ENCODE results near the gene ADAMTS2. TPM values are rescaled to one million over a fixed set of nuclear protein-coding genes. Genes with fewer than 3 reads are reported as not detected.

The ADAMTS2 gene
- total and polyA plus RNA-seq, 2 of the 8 experiments (the other 6 are each of a cell fraction or from before 2014, with no cell fraction given): 6.6 to 7.3 TPM

- Histone ChIP-seq H3K9ac (replicated peaks in 1 of 4; ENCODE audit: extremely low read depth in 1 of 4, low read depth in 3 of 4, low read length in 3 of 4) (no peak overlapping the region), H3K4me1 (replicated peaks in 1 of 4; ENCODE audit: control insufficient read depth in 3 of 4, insufficient read depth in 4 of 4, low read length in 3 of 4) (no peaks in the 10 kb centered on the region; a peak in 1 of 7 replicates), H3K4ac (replicated peaks; ENCODE audit: insufficient read length, low read depth, low read length) (no peak overlapping the region), H3K4me2 (ENCODE audit: insufficient read depth in 1 of 2, low read depth in 2 of 2, low read length in 2 of 2) (no peak overlapping the region), H2AK5ac (ENCODE audit: low read depth, low read length) (no peak overlapping the region), H3K79me2 (ENCODE audit: control insufficient read depth in 1 of 2, insufficient read depth in 2 of 2, low read length in 2 of 2) (no peaks in the 10 kb centered on the region), H4K8ac (ENCODE audit: extremely low read depth, insufficient read depth, low read length) (no peak overlapping the region), H3K27me3 (replicated peaks in 1 of 4; ENCODE audit: control insufficient read depth in 3 of 4, extremely low read depth in 1 of 4, insufficient read depth in 3 of 4, low read length in 3 of 4) (no peaks in the 10 kb centered on the region), H2BK20ac (ENCODE audit: low read length) (no peak overlapping the region), H4K20me1 (replicated peaks in 1 of 2; ENCODE audit: control insufficient read depth in 1 of 2, insufficient read depth in 2 of 2, low read length in 2 of 2) (no peaks in the 10 kb centered on the region), H3K4me3 (ENCODE audit: extremely low read depth in 1 of 4, insufficient read depth in 2 of 4, low read depth in 3 of 4, low read length in 4 of 4) (no peak overlapping the region), H3K23me2 (ENCODE audit: low read depth, low read length) (no peaks in the 10 kb centered on the region), H2BK15ac (ENCODE audit: low read length) (no peak overlapping the region), H4K91ac (replicated peaks; ENCODE audit: insufficient read length, low read length) (no peak overlapping the region), H2BK120ac (replicated peaks; ENCODE audit: low read depth, low read length) (no peak overlapping the region), H3K14ac (ENCODE audit: insufficient read length) (no peak overlapping the region), H3K56ac (replicated peaks; ENCODE audit: insufficient read length, low read depth, low read length) (no peak overlapping the region), H2AFZ (ENCODE audit: low read length) (no peak overlapping the region), H2BK12ac (ENCODE audit: low read depth, low read length) (no peak overlapping the region), H3K23ac (ENCODE audit: insufficient read length) (no peak overlapping the region), H3K9me3 (ENCODE audit: insufficient read depth in 2 of 2, low read depth in 1 of 2, low read length in 1 of 2) (no peaks in the 10 kb centered on the region), H3K18ac (ENCODE audit: extremely low read depth, low read length) (no peak overlapping the region), H3K27ac (ENCODE audit: low read depth, low read length) (no peak overlapping the region), H3K36me3 (ENCODE audit: control insufficient read depth in 2 of 4, insufficient read depth in 4 of 4, low read length in 3 of 4) (no peaks in the 10 kb centered on the region), H2BK5ac (ENCODE audit: low read depth, low read length) (no peak overlapping the region), H3K79me1 (ENCODE audit: low read depth, low read length) (no peaks in the 10 kb centered on the region; the same call in 1 of the 2 replicates), H4K5ac (ENCODE audit: insufficient read length, low read depth, low read length) (no peak overlapping the region)
- TF ChIP-seq GTF2F1 (IDR thresholded peaks at IDR 0.05; ENCODE audit: borderline replicate concordance, low read depth, low read length) (no peak), SIN3A (conservative IDR thresholded peaks at IDR 0.05 in 1 of 2, IDR thresholded peaks at IDR 0.05 in 1 of 2; ENCODE audit: low read depth in 1 of 2, low read length in 2 of 2) (no peak), CREB1 (IDR thresholded peaks at IDR 0.05) (no peak), EZH2 (IDR thresholded peaks at IDR 0.05; ENCODE audit: low read depth, low read length, severe bottlenecking) (no peak), CHD2 (IDR thresholded peaks at IDR 0.05; ENCODE audit: low read length) (no peak), SP2 (IDR thresholded peaks at IDR 0.05; ENCODE audit: low read length) (no peak), BACH1 (IDR thresholded peaks at IDR 0.05; ENCODE audit: low read length) (no peak), ATF2 (IDR thresholded peaks at IDR 0.05; ENCODE audit: low read length) (no peak)
- WGBS, 2 experiments (ENCODE audit: extremely low coverage in 1 of 2, insufficient coverage in 1 of 2, insufficient read length in 1 of 2, insufficient replicate concordance in 2 of 2, low coverage in 1 of 2, low lambda C conversion rate in 2 of 2, missing lambda C conversion rate in 1 of 2): 77% methylated on average over 16 of the region's 17 CpGs; no CpG with 5 or more reads in 1 of the 2 experiments
- DNase-seq (ENCODE audit: low read depth in 1 of 2, low spot score in 2 of 2) (no peak), FAIRE-seq (no peak)
- ChIA-PET POLR2A (ENCODE audit: partially characterized antibody) (no interaction called here), CTCF (ENCODE audit: partially characterized antibody) (no interaction called here)
These were observed 43.5 kb downstream of the ADAMTS2 start for GRCh38 chr5:179301796-179302195.
